22Rv1 (cell line): ENCODE results near the gene PNMA1.

Source experiments
- ZFX ChIP-seq: fragments of 450-650 bp; IDR thresholded peaks from 2 replicates; pipeline ENCODE4 v1.6.1; 2017; ENCODE audit warnings: antibody characterized with exemption, borderline replicate concordance
- TF ChIP-seq, protein P1 (sequence below): fragments of 450-650 bp; IDR thresholded peaks from 2 replicates; pipeline ENCODE4 v1.5.1; 2017; ENCODE audit warnings: mild to moderate bottlenecking

DNA sequence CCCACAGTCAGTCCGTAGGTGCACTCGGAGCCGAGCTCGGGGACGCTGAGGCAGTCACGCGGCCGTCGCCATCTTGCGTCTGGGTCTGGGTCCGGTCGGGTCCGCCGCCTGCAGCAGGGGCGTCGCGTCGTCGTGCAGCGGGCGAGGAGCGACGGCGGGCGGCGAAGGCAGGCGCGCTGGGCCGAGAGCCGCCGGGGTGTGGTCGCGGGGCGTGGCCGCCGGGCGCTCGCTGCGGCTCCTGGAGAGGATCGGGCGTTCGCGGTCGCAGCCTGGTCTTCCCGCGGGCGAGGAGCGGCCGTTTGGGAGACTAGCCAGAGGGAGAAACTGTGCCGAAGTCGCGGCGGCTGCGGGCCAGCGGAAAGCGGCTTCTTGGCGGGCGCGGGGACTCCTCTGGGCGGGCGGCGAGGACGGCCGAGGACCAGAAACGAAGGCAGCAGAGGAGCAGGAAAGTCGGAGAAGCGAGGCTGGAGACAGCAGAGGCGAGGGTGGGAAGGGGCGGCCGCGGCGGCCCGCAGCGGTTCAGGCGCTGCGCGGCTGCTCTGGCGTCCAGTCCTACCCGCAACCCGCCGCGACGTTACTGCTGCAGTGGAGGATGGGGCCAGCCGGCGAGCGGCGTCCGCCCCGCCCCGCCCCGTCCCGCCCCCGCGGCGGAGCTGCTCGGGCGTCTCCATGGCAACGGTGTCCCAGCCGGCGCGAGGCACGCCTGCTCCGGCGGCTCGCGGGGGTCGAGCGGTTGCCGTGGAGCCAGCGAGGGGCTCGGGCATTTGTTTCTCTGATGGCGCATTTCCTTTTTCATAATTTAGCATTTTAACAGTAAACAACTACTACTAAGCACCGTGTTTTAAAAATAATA, at the start of gene PNMA1:
- TF ChIP-seq, protein P1, sequence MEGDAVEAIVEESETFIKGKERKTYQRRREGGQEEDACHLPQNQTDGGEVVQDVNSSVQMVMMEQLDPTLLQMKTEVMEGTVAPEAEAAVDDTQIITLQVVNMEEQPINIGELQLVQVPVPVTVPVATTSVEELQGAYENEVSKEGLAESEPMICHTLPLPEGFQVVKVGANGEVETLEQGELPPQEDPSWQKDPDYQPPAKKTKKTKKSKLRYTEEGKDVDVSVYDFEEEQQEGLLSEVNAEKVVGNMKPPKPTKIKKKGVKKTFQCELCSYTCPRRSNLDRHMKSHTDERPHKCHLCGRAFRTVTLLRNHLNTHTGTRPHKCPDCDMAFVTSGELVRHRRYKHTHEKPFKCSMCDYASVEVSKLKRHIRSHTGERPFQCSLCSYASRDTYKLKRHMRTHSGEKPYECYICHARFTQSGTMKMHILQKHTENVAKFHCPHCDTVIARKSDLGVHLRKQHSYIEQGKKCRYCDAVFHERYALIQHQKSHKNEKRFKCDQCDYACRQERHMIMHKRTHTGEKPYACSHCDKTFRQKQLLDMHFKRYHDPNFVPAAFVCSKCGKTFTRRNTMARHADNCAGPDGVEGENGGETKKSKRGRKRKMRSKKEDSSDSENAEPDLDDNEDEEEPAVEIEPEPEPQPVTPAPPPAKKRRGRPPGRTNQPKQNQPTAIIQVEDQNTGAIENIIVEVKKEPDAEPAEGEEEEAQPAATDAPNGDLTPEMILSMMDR, result no peak
- TF ChIP-seq ZFX, result no peak
